ENCODE measurements around the gene EPHA1. TPM values are rescaled to one million over a fixed set of nuclear protein-coding genes. Genes with fewer than 3 reads are reported as not detected.
"Not testable (repeated sequence)": the region's sequence is repeated elsewhere in the genome, so short reads cannot be mapped to it uniquely, and the experiment has no call there.

Gene EPHA1
- total and polyA plus RNA-seq, 2 experiments from 2014 or later = 60.7 to 154 TPM

GRCh38 chr7:143422033-143422432 lies 13.4 kb upstream of the EPHA1 start:
- H3K9me2 ChIP-seq (ENCODE audit: insufficient read depth) = 0 out of 2 replicates have a peak, but pooled peaks cover 3% of the 10 kb centered on the region
- no peaks in the 10 kb centered on the region for H4K20me1 ChIP-seq (replicated peaks; ENCODE audit: insufficient read depth)
- no peak for ATAC-seq
- H3K27me3 ChIP-seq (ENCODE audit: insufficient read depth) = no peaks in the 10 kb centered on the region
- H3F3A ChIP-seq (replicated peaks; ENCODE audit: low read depth) = no peaks in the 10 kb centered on the region
- H3K4me2 ChIP-seq = no peak overlapping the region
- H3K4me1 Mint-ChIP-seq = peaks cover 21% of the 10 kb centered on the region
- H3K27ac ChIP-seq (ENCODE audit: low read depth) = no peak overlapping the region
- H3K27ac Mint-ChIP-seq = no peak overlapping the region
- H3K4me1 ChIP-seq (ENCODE audit: insufficient read depth) = peaks cover 16% of the 10 kb centered on the region
- TF ChIP-seq JUNB (IDR thresholded peaks at IDR 0.05; ENCODE audit: unreplicated experiment) = no peak
- no peak for TF ChIP-seq REST (IDR thresholded peaks at IDR 0.05; ENCODE audit: unreplicated experiment)
- TF ChIP-seq CTCF (conservative IDR thresholded peaks at IDR 0.05; ENCODE audit: low read depth in 2 of 2) = no peak
- TF ChIP-seq ZNF331 (CRISPR knock-in tag; IDR thresholded peaks at IDR 0.05; ENCODE audit: low read depth) = no peak
- TF ChIP-seq ZNF462 (CRISPR knock-in tag; IDR thresholded peaks at IDR 0.05) = no peak
- TF ChIP-seq NANOG (IDR thresholded peaks at IDR 0.05; ENCODE audit: borderline replicate concordance) = no peak
- no peak for TF ChIP-seq CREB1 (CRISPR knock-in tag; IDR thresholded peaks at IDR 0.05; ENCODE audit: low read depth)
- TF ChIP-seq ETS1 (IDR thresholded peaks at IDR 0.05) = no peak
- no peak overlapping the region for H2AFZ ChIP-seq
- 0 out of 2 replicates have a peak, but pooled peaks cover 9% of the 10 kb centered on the region for H3K36me3 ChIP-seq (ENCODE audit: insufficient read depth)
- peaks cover 9% of the 10 kb centered on the region for H3K27me3 Mint-ChIP-seq (ENCODE audit: insufficient read depth, low read depth, poor library complexity)
- DNase-seq (ENCODE audit: low spot score) = no peak
- H3K79me2 ChIP-seq (replicated peaks; ENCODE audit: insufficient read depth) = no peaks in the 10 kb centered on the region
- H3K36me3 Mint-ChIP-seq (ENCODE audit: low read depth) = peaks cover 58% of the 10 kb centered on the region
- H3K4me3 Mint-ChIP-seq = no peak overlapping the region
- no peak overlapping the region for H3K4me3 ChIP-seq
- H3K9me3 Mint-ChIP-seq = peaks cover 39% of the 10 kb centered on the region

- H3K27ac Mint-ChIP-seq; H2AFZ ChIP-seq; H3K27me3 ChIP-seq (ENCODE audit: insufficient read depth); H3K9me2 ChIP-seq (ENCODE audit: insufficient read depth); H3K79me2 ChIP-seq (replicated peaks; ENCODE audit: insufficient read depth); ATAC-seq; H3K27me3 Mint-ChIP-seq (ENCODE audit: insufficient read depth, low read depth, poor library complexity); H3K4me2 ChIP-seq; H3K4me3 ChIP-seq; H3K4me3 Mint-ChIP-seq; DNase-seq (ENCODE audit: low spot score); H4K20me1 ChIP-seq (replicated peaks; ENCODE audit: insufficient read depth); H3F3A ChIP-seq (replicated peaks; ENCODE audit: low read depth); H3K36me3 ChIP-seq (ENCODE audit: insufficient read depth); H3K27ac ChIP-seq (ENCODE audit: low read depth): not testable (repeated sequence)
- H3K4me1 Mint-ChIP-seq = peaks cover 32% of the 10 kb centered on the region
- peaks cover 58% of the 10 kb centered on the region for H3K36me3 Mint-ChIP-seq (ENCODE audit: low read depth)
- peaks cover 19% of the 10 kb centered on the region for H3K4me1 ChIP-seq (ENCODE audit: insufficient read depth)
- H3K9me3 Mint-ChIP-seq = peaks cover 39% of the 10 kb centered on the region
These were observed 12.0 kb upstream of the EPHA1 start for GRCh38 chr7:143420624-143421023.

Measured in GM23338 (cell line).